Upper lobe of left lung (tissue), 4 donors: ENCODE results near the gene FUT8.

Experiments used
- POLR2A ChIP-seq, 4 donors: fragments of 450-650 bp; IDR thresholded peaks; one replicate each; pipeline ENCODE4 v1.5.1; 2016 to 2017; ENCODE audit warnings: antibody characterized with exemption in 4 of 4, mild to moderate bottlenecking in 2 of 4
- POLR2AphosphoS5 ChIP-seq, 2 donors: sonication (generic); formaldehyde crosslinking; IDR thresholded peaks; one replicate each; pipeline ENCODE4 v1.5.1; 2017; ENCODE audit warnings: antibody characterized with exemption in 2 of 2
- TF ChIP-seq, protein P1 (sequence below), 6 experiments: fragments of 450-650 bp in 4 of 6; fragments of 200-600 bp in 2 of 6; sonication (generic) in 2 of 6; IDR thresholded peaks; one replicate each; pipeline ENCODE4 v1.5.1; 2016 to 2019; ENCODE audit warnings: antibody characterized with exemption in 6 of 6

DNA sequence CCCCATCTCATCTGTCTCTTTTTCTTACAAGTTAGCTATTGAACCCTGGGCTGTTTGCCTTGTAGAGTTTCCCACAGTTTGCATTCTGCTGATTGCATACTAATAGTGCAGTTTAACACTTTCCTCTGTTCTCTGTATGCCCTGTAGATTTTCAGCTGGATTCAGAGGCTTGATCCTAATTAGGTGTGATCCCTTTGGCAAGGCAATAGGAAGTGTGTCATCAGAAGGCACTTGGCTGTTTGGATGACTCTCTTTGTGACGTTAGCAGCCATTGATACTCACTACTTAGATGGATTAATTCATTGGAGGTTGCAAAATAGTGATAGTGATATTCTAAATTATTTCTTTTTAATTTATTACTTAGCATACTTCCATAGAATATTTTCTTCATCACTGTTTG lies 33.6 kb downstream of the FUT8 start:
- TF ChIP-seq POLR2A (IDR thresholded peaks at IDR 0.05) (no peak), POLR2AphosphoS5 (IDR thresholded peaks at IDR 0.05) (no peak)
- TF ChIP-seq, protein P1, sequence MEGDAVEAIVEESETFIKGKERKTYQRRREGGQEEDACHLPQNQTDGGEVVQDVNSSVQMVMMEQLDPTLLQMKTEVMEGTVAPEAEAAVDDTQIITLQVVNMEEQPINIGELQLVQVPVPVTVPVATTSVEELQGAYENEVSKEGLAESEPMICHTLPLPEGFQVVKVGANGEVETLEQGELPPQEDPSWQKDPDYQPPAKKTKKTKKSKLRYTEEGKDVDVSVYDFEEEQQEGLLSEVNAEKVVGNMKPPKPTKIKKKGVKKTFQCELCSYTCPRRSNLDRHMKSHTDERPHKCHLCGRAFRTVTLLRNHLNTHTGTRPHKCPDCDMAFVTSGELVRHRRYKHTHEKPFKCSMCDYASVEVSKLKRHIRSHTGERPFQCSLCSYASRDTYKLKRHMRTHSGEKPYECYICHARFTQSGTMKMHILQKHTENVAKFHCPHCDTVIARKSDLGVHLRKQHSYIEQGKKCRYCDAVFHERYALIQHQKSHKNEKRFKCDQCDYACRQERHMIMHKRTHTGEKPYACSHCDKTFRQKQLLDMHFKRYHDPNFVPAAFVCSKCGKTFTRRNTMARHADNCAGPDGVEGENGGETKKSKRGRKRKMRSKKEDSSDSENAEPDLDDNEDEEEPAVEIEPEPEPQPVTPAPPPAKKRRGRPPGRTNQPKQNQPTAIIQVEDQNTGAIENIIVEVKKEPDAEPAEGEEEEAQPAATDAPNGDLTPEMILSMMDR (IDR thresholded peaks at IDR 0.05): no peak
